Measurements from ENCODE around the gene SYNJ2. TPM values are rescaled to one million over a fixed set of nuclear protein-coding genes. Genes with fewer than 3 reads are reported as not detected.
A peak's percentile ranks its signal among the peaks of the same experiment; 100 is the strongest.

Gene SYNJ2
- total RNA-seq, 1 donor from 2014 or later = 42.7 TPM

DNA sequence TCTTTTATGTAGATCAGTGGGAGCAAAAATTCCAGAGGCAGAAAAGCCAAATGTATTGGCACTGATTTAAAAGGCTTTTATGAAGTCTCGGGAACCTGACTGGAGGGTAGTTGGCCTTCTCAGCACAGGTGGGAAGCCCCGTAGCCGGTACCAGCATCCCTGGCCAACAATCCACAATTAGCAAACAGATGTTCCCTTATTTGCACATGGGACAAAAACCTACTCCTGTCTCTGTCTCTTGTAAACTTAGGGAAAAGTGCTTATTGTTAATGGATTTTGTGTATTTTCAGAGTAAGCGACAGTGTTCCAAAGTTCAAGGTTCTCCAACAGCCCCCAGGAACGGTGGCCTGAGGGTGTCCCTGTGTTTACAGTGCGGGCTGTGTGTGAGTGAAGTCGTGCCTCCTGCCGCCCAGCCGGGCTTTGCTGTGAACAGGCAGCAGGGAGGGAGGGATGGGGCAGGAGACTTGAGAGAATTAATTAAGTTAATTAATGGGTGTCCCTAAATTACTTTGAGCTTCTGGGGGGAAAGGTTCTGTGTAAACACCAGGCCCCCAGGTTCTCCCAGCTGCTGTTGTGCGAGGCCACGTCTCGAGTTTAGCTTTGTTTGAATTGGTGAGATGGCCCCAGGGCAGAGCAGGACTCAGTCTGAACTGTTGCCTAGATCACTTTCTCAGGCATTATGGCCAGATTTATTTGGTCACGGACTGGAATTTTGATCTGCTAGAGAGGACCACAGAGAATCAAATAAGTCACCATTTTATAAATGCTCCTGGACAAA is 3.9 kb downstream of the SYNJ2 start:
- Mint-ChIP-seq H3K4me1 (peaks cover 55% of the 10 kb centered on the region), H3K9me3 (no peaks in the 10 kb centered on the region), H3K27ac (peak overlapping the region; percentile 84), H3K36me3 (no peaks in the 10 kb centered on the region), H3K27me3 (ENCODE audit: low read depth) (no peaks in the 10 kb centered on the region), H3K4me3 (peak overlapping the region; percentile 24)
- TF ChIP-seq, protein P1, sequence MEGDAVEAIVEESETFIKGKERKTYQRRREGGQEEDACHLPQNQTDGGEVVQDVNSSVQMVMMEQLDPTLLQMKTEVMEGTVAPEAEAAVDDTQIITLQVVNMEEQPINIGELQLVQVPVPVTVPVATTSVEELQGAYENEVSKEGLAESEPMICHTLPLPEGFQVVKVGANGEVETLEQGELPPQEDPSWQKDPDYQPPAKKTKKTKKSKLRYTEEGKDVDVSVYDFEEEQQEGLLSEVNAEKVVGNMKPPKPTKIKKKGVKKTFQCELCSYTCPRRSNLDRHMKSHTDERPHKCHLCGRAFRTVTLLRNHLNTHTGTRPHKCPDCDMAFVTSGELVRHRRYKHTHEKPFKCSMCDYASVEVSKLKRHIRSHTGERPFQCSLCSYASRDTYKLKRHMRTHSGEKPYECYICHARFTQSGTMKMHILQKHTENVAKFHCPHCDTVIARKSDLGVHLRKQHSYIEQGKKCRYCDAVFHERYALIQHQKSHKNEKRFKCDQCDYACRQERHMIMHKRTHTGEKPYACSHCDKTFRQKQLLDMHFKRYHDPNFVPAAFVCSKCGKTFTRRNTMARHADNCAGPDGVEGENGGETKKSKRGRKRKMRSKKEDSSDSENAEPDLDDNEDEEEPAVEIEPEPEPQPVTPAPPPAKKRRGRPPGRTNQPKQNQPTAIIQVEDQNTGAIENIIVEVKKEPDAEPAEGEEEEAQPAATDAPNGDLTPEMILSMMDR (IDR thresholded peaks at IDR 0.05; ENCODE audit: unreplicated experiment) = no peak
- no peak for DNase-seq (ENCODE audit: low spot score in 2 of 2, unreplicated experiment in 2 of 2)

DNA sequence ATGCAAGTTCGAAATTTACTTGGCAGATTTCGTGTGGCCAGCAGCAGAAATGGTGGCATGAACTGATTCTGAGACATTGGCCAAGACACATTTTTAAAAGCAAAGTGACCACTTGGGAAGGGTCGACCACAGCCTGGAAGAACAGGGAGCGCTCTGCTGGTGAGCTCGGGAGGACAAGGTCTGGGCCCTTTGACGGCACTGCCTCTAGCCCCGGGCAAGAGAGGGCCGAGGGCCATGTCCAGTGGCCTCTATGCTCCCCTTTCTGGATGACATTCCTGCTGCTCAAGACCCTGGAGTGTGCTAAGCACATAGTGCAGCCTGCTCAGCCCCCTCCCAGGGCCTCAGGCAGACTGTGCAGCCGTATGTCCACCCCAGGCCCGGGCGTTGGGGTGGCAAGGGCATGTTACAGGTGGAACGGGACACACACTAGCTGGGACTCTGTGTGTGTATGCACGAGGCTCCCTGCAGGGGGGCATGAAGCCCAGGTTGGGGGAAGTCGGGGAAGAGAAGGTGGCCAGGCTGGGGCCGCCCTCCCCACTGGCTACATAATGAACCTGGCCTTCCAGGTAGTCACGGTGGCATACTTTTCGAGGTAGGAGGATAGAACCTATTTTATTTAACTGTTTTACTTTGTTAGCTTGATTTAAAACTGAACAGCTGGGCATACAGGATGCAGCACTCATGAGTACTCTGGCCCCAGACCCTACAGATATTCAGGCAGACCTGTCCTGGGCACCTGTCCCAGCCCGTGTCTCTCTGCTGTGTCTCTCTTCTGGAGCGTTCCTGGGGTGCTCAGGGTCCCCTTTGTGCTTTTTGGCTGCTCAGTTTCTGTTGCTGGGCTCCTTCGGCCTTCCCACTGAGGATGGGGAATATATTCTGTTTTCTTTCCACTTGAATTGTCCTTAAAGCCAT is 6.4 kb downstream of the SYNJ2 start:
- Mint-ChIP-seq H3K4me1 (peaks cover 62% of the 10 kb centered on the region), H3K27ac (peak overlapping the region; percentile 62), H3K9me3 (no peaks in the 10 kb centered on the region), H3K4me3 (no peak overlapping the region), H3K36me3 (peaks cover 3% of the 10 kb centered on the region), H3K27me3 (ENCODE audit: low read depth) (no peaks in the 10 kb centered on the region)
- TF ChIP-seq, protein P1 (IDR thresholded peaks at IDR 0.05; ENCODE audit: unreplicated experiment) = no peak
- DNase-seq (ENCODE audit: low spot score in 2 of 2, unreplicated experiment in 2 of 2) = no peak

DNA sequence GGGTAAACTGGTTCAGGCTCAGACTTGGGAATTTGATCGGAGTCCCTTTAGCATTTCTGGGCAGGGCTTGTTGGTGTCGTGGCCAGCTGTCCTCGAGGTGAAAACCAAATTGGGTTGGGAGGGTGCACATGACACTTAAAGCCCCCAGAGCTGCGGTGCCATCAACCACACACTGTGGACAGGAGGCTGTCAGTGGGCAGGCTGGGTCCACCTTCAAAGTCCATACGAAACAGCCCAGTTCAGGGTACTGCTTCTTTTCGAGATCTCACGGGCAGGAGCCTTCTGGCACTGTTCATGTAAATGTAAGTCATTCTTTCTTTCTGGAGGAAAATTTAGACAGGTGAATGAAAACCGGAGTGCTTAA is 7.0 kb downstream of the SYNJ2 start:
- no peak overlapping the region for H3K4me3 Mint-ChIP-seq
- H3K27ac Mint-ChIP-seq = peak overlapping the region; percentile 62
- H3K9me3 Mint-ChIP-seq = no peaks in the 10 kb centered on the region
- TF ChIP-seq, protein P1 (IDR thresholded peaks at IDR 0.05; ENCODE audit: unreplicated experiment) = no peak
- no peaks in the 10 kb centered on the region for H3K27me3 Mint-ChIP-seq (ENCODE audit: low read depth)
- H3K36me3 Mint-ChIP-seq = peaks cover 3% of the 10 kb centered on the region
- peaks cover 60% of the 10 kb centered on the region for H3K4me1 Mint-ChIP-seq
- no peak for DNase-seq (ENCODE audit: low spot score in 2 of 2, unreplicated experiment in 2 of 2)

DNA sequence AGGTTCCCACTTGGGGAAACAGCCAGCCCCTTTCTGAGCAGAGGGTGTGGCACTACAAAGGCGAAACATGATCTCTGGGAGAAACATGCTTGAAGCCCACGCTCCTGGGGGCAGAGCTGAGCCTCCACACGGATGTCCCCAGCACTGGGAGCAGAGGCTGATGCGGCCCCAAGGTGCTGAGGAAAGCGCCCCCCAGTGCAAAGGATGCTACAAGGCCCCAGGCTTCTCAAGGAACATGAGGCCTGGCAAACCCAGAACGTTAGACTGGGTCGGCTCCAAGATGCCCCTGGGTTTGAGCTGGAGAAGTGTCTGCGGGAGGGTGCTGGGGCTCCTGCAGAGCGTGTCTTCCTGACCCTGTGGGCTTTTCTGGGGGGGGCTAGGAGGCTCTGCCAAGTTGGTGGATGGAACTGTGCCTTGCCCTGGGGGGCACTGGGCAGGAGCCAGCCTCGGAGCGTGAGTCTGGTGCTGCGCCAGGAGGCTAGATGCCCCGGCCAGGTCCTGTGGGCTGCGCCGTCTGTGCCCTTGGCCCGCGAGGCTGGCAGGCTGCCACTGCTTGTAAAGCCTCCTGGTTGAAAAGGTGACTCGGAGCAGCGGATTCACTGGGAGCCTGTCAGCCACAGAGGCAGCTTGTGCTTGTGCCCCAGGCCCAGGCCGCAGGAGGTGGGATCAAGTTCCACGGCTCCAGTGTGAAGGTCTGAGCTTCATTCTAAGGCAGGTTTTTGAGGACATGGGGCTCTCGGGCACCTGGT is 8.1 kb downstream of the SYNJ2 start:
- H3K27ac Mint-ChIP-seq = peak overlapping the region; percentile 76
- peaks cover 59% of the 10 kb centered on the region for H3K4me1 Mint-ChIP-seq

More for the DNA sequence above, 8.1 kb downstream of the SYNJ2 start:
- H3K9me3 Mint-ChIP-seq = no peaks in the 10 kb centered on the region
- no peaks in the 10 kb centered on the region for H3K27me3 Mint-ChIP-seq (ENCODE audit: low read depth)
- H3K4me3 Mint-ChIP-seq = no peak overlapping the region
- DNase-seq (ENCODE audit: low spot score in 2 of 2, unreplicated experiment in 2 of 2) = no peak
- H3K36me3 Mint-ChIP-seq = peaks cover 3% of the 10 kb centered on the region
- TF ChIP-seq, protein P1 (IDR thresholded peaks at IDR 0.05; ENCODE audit: unreplicated experiment) = no peak

Measured in mesothelial cell of epicardium (in vitro differentiated cells).